PC-3 (cell line): ENCODE results near the gene LANCL1. TPM values are rescaled to one million over a fixed set of nuclear protein-coding genes. Genes with fewer than 3 reads are reported as not detected.
"Not testable (repeated sequence)": the region's sequence is repeated elsewhere in the genome, so short reads cannot be mapped to it uniquely, and the experiment has no call there.

Experiments used
- ATAC-seq: fragments of 200-7000 bp; cut with Tn5 transposase; 2 replicates; pipeline ENCODE4 v1.9.1; 2020; ENCODE audit warnings: mild to moderate bottlenecking, moderate library complexity
- BruUV-seq: library from RNA; stranded (reverse); fragments of 400-500 nt; replicated peaks from 2 replicates; lab custom pipeline; 2021; lab: Mats Ljungman, UMichigan
- CTCF ChIA-PET: fragments of 300-600 bp; sonication (Branson Sonifier 250); formaldehyde crosslinking; loops from one replicate; lab custom pipeline; 2022; ENCODE audit warnings: antibody characterized with exemption; lab: Charles Lee
- POLR2A ChIA-PET: fragments of 300-600 bp; sonication (Branson Sonifier 250); formaldehyde crosslinking; loops from one replicate; lab custom pipeline; 2022; ENCODE audit warnings: antibody characterized with exemption; ENCODE audit not compliant: unreplicated experiment; lab: Charles Lee
- DNase-seq: peaks from one replicate; pipeline ENCODE4 v3.0.0-alpha.2; 2015
- H2AFZ ChIP-seq: fragments of 300-600 bp; sonication (generic); 2 replicates; pipeline ENCODE4 v1.6.0; 2016; ENCODE audit warnings: antibody characterized with exemption, low read length
- H3F3A ChIP-seq: fragments of 300-600 bp; sonication (generic); one replicate; pipeline ENCODE4 v1.6.0; 2017; ENCODE audit warnings: antibody characterized with exemption, low read length, control low read depth, mild to moderate bottlenecking; ENCODE audit not compliant: unreplicated experiment
- H3K27ac ChIP-seq: fragments of 300-600 bp; sonication (generic); 2 replicates; pipeline ENCODE4 v1.5.1; 2016; ENCODE audit warnings: mild to moderate bottlenecking, low read length
- H3K27me3 ChIP-seq: fragments of 300-600 bp; sonication (generic); 2 replicates; pipeline ENCODE4 v1.6.1; 2016; ENCODE audit warnings: low read length, mixed read lengths
- H3K36me3 ChIP-seq: fragments of 300-600 bp; sonication (generic); 2 replicates; pipeline ENCODE4 v1.6.1; 2016; ENCODE audit warnings: low read depth, mixed run types, low read length, mixed read lengths
- H3K4me1 ChIP-seq: fragments of 300-600 bp; sonication (generic); 2 replicates; pipeline ENCODE4 v1.5.1; 2016; ENCODE audit warnings: low read length; ENCODE audit not compliant: insufficient read depth
- H3K4me2 ChIP-seq: fragments of 300-600 bp; sonication (generic); 2 replicates; pipeline ENCODE4 v1.6.0; 2016; ENCODE audit warnings: low read length
- H3K4me3 ChIP-seq: fragments of 300-600 bp; sonication (generic); 2 replicates; pipeline ENCODE4 v1.5.1; 2016; ENCODE audit warnings: mild to moderate bottlenecking, low read length, mixed read lengths
- H3K79me2 ChIP-seq: fragments of 300-600 bp; sonication (generic); 2 replicates; pipeline ENCODE4 v1.6.1; 2017; ENCODE audit warnings: low read length, mixed read lengths
- H3K9ac ChIP-seq: fragments of 300-600 bp; sonication (generic); 2 replicates; pipeline ENCODE4 v1.6.0; 2016; ENCODE audit warnings: mild to moderate bottlenecking, low read length
- H3K9me2 ChIP-seq: fragments of 300-600 bp; sonication (generic); replicated peaks from 2 replicates; pipeline ENCODE4 v1.6.1; 2016; ENCODE audit warnings: mixed run types, low read length, mixed read lengths
- H3K9me3 ChIP-seq: fragments of 300-600 bp; sonication (generic); 2 replicates; pipeline ENCODE4 v1.6.1; 2016; ENCODE audit warnings: low read length, mixed read lengths
- H4K20me1 ChIP-seq: fragments of 300-600 bp; sonication (generic); 2 replicates; pipeline ENCODE4 v1.6.1; 2016; ENCODE audit warnings: low read length, mixed read lengths
- CTCF ChIP-seq: fragments of 300-600 bp; sonication (generic); conservative IDR thresholded peaks from 2 replicates; pipeline ENCODE4 v1.5.1; 2017; ENCODE audit warnings: antibody characterized with exemption, low read depth, mild to moderate bottlenecking, low read length
- EZH2 ChIP-seq: fragments of 300-600 bp; sonication (generic); IDR thresholded peaks from one replicate; pipeline ENCODE4 v1.6.1; 2017; ENCODE audit warnings: antibody characterized with exemption, mild to moderate bottlenecking, low read length; ENCODE audit not compliant: unreplicated experiment
- EZH2phosphoT487 ChIP-seq: fragments of 300-600 bp; sonication (generic); IDR thresholded peaks from 2 replicates; pipeline ENCODE4 v1.6.1; 2018; ENCODE audit warnings: mild to moderate bottlenecking, antibody characterized with exemption, low read length, borderline replicate concordance
- intact Hi-C: fragments of 100-400 bp; cut with micrococcal nuclease; formaldehyde crosslinking; loops from 2 replicates; pipeline ENCODE4 v1.9.0; 2023
- total RNA-seq: library from RNA; depleted of rRNA; stranded (reverse); fragments of >200 nt; gene quantifications from 2 replicates; pipeline ENCODE4 v1.2.3, GENCODE V29; 2014

LANCL1 gene
- total RNA-seq, 1 experiment from 2014 or later: 19.0 TPM

- no TSS peak for BruUV-seq
- ChIA-PET CTCF (no interaction called here), POLR2A (no interaction called here)
- H3K4me3 ChIP-seq: no peak overlapping the region
- no peaks in the 10 kb centered on the region for H3K4me1 ChIP-seq
- H3K27ac ChIP-seq: no peak overlapping the region
- H2AFZ ChIP-seq: no peak overlapping the region
- H3K9me2 ChIP-seq: no peaks in the 10 kb centered on the region
- no peak for TF ChIP-seq EZH2phosphoT487
- no peak for TF ChIP-seq EZH2
- TF ChIP-seq CTCF: no peak
- H3K9me3 ChIP-seq: peaks cover 4% of the 10 kb centered on the region; the same call in 1 of the 2 replicates
- no peaks in the 10 kb centered on the region for H4K20me1 ChIP-seq
- no peaks in the 10 kb centered on the region for H3K79me2 ChIP-seq
- DNase-seq (peak; percentile 16), ATAC-seq (no peak; the same call in 1 of the 2 replicates)
- intact Hi-C loops: loop anchor here (5.0 kb wide), 1 partner anchor 1046 kb away; no protein-coding TSS in a partner anchor
- no peaks in the 10 kb centered on the region for H3K27me3 ChIP-seq
- peaks cover 7% of the 10 kb centered on the region; the same call in 1 of the 2 replicates for H3K36me3 ChIP-seq
- no peak overlapping the region for H3K4me2 ChIP-seq
- H3K9ac ChIP-seq: no peak overlapping the region
- no peaks in the 10 kb centered on the region for H3F3A ChIP-seq
These were observed 48.0 kb downstream of the LANCL1 start for GRCh38 chr2:210428393-210429179.

- H4K20me1 ChIP-seq, H3K4me1 ChIP-seq, CTCF ChIA-PET, H3K4me2 ChIP-seq, H3K4me3 ChIP-seq, BruUV-seq, ATAC-seq, H3F3A ChIP-seq, POLR2A ChIA-PET, H3K9ac ChIP-seq, H3K9me3 ChIP-seq, H3K79me2 ChIP-seq, H3K27ac ChIP-seq, H2AFZ ChIP-seq, H3K9me2 ChIP-seq, H3K27me3 ChIP-seq, DNase-seq, H3K36me3 ChIP-seq: not testable (repeated sequence)
- intact Hi-C loops: loop anchor here (5.0 kb wide), 1 partner anchor 1045 kb away; no protein-coding TSS in a partner anchor
These were observed 49.2 kb downstream of the LANCL1 start for GRCh38 chr2:210427309-210427708.

GRCh38 chr2:210422366-210422765, 54.2 kb downstream of the LANCL1 start:
- no peaks in the 10 kb centered on the region for H3K79me2 ChIP-seq
- no peak overlapping the region for H3K27ac ChIP-seq
- ChIA-PET POLR2A (no interaction called here), CTCF (no interaction called here)
- H3K4me2 ChIP-seq: no peak overlapping the region
- H3K9ac ChIP-seq: no peak overlapping the region
- no peaks in the 10 kb centered on the region for H3K4me1 ChIP-seq
- H3F3A ChIP-seq: no peaks in the 10 kb centered on the region
- H3K27me3 ChIP-seq: no peaks in the 10 kb centered on the region
- ATAC-seq: no peak
- no peaks in the 10 kb centered on the region; the same call in 1 of the 2 replicates for H3K36me3 ChIP-seq
- intact Hi-C loops: no loop called here
- TF ChIP-seq EZH2 (no peak), CTCF (no peak), EZH2phosphoT487 (no peak)
- H3K9me3 ChIP-seq: no peaks in the 10 kb centered on the region
- DNase-seq: no peak
- H3K4me3 ChIP-seq: no peak overlapping the region
- H2AFZ ChIP-seq: no peak overlapping the region
- H3K9me2 ChIP-seq: no peaks in the 10 kb centered on the region
- H4K20me1 ChIP-seq: no peaks in the 10 kb centered on the region
- no TSS peak for BruUV-seq
